H1 (cell line): ENCODE results near the gene TPSB2. TPM values are rescaled to one million over a fixed set of nuclear protein-coding genes. Genes with fewer than 3 reads are reported as not detected.

Source experiments
- CTCF ChIA-PET: fragments of 300-600 bp; sonication (Branson Sonifier 250); formaldehyde crosslinking; loops from one replicate; lab custom pipeline; 2021; ENCODE audit not compliant: partially characterized antibody; lab: Charles Lee
- POLR2A ChIA-PET: fragments of 300-600 bp; sonication (Branson Sonifier 250); formaldehyde crosslinking; loops from one replicate; lab custom pipeline; 2021; ENCODE audit warnings: inconsistent platforms; ENCODE audit not compliant: partially characterized antibody; lab: Charles Lee
- DNase-seq, 2 experiments: peaks; one replicate each; pipeline versions ENCODE4 v3.0.0 to v3.0.0-alpha.2; 2010 to 2022; ENCODE audit warnings: low spot score in 2 of 2, low read depth in 1 of 2, mixed read lengths in 1 of 2
- FAIRE-seq: peaks from 2 replicates; lab custom pipeline; 2011; peaks lifted over from hg19 to GRCh38; lab: Jason Lieb, UNC
- H2AFZ ChIP-seq: 2 replicates; pipeline ENCODE4 v1.8.1; 2012; ENCODE audit warnings: low read length, inconsistent platforms
- H2AK5ac ChIP-seq: 2 replicates; pipeline ENCODE4 v1.6.1; 2013; ENCODE audit warnings: low read depth, low read length
- H2BK120ac ChIP-seq: replicated peaks from 2 replicates; pipeline ENCODE3; 2013; ENCODE audit warnings: low read depth, low read length, inconsistent platforms
- H2BK12ac ChIP-seq: 2 replicates; pipeline ENCODE4 v1.6.1; 2013; ENCODE audit warnings: low read depth, low read length
- H2BK15ac ChIP-seq: 2 replicates; pipeline ENCODE4 v1.6.1; 2013; ENCODE audit warnings: low read length
- H2BK20ac ChIP-seq: 2 replicates; pipeline ENCODE4 v1.6.1; 2013; ENCODE audit warnings: low read length
- H2BK5ac ChIP-seq: 2 replicates; pipeline ENCODE4 v1.6.1; 2013; ENCODE audit warnings: low read depth, low read length
- H3K14ac ChIP-seq: 2 replicates; pipeline ENCODE4 v1.6.1; 2013; ENCODE audit warnings: inconsistent platforms; ENCODE audit not compliant: insufficient read length
- H3K18ac ChIP-seq: 2 replicates; pipeline ENCODE4 v1.6.1; 2013; ENCODE audit warnings: low read length; ENCODE audit errors: extremely low read depth
- H3K23ac ChIP-seq: 2 replicates; pipeline ENCODE4 v1.6.1; 2013; ENCODE audit warnings: inconsistent platforms; ENCODE audit not compliant: insufficient read length
- H3K23me2 ChIP-seq: 2 replicates; pipeline ENCODE4 v1.6.1; 2013; ENCODE audit warnings: low read depth, low read length
- H3K27ac ChIP-seq: 2 replicates; pipeline ENCODE4 v1.6.1; 2011; ENCODE audit warnings: low read depth, low read length, inconsistent platforms
- H3K27me3 ChIP-seq, 4 experiments: replicated peaks in 1 of 4; 1 replicate in 1 of 4; 2 replicates in 3 of 4; pipeline versions ENCODE4 v1.6.1 to v1.8.1; 2011 to 2013; ENCODE audit warnings: low read length in 3 of 4, mild to moderate bottlenecking in 3 of 4, inconsistent platforms in 2 of 4, mixed read lengths in 2 of 4, moderate library complexity in 1 of 4; ENCODE audit not compliant: control insufficient read depth in 3 of 4, insufficient read depth in 3 of 4; ENCODE audit errors: extremely low read depth in 1 of 4
- H3K36me3 ChIP-seq, 4 experiments: 2 replicates each; pipeline versions ENCODE4 v1.6.1 to v1.8.1; 2011 to 2013; ENCODE audit warnings: mild to moderate bottlenecking in 4 of 4, low read length in 3 of 4, moderate library complexity in 2 of 4, control low read depth in 1 of 4, inconsistent platforms in 1 of 4; ENCODE audit not compliant: insufficient read depth in 4 of 4, control insufficient read depth in 2 of 4
- H3K4ac ChIP-seq: replicated peaks from 2 replicates; pipeline ENCODE3; 2013; ENCODE audit warnings: low read length, low read depth, mixed read lengths, inconsistent platforms; ENCODE audit not compliant: insufficient read length
- H3K4me1 ChIP-seq, 4 experiments: replicated peaks in 1 of 4; 1 replicate in 1 of 4; 2 replicates in 3 of 4; pipeline versions ENCODE4 v1.6.1 to v1.8.1; 2011 to 2013; ENCODE audit warnings: low read length in 3 of 4, inconsistent platforms in 2 of 4, mixed read lengths in 1 of 4; ENCODE audit not compliant: insufficient read depth in 4 of 4, control insufficient read depth in 3 of 4
- H3K4me2 ChIP-seq, 2 experiments: 2 replicates each; pipeline versions ENCODE4 v1.6.1 to v1.8.1; 2011 to 2013; ENCODE audit warnings: low read depth in 2 of 2, low read length in 2 of 2, control low read depth in 1 of 2, inconsistent platforms in 1 of 2, mild to moderate bottlenecking in 1 of 2; ENCODE audit not compliant: insufficient read depth in 1 of 2
- H3K4me3 ChIP-seq, 4 experiments: fragments of 200-600, 300-600 bp in 1 of 4; sonication (generic), shearing (Covaris generic), sonication (Bioruptor Twin) in 1 of 4; 2 replicates each; pipeline versions ENCODE4 v1.5.1 to v1.8.1; 2011 to 2016; ENCODE audit warnings: low read length in 4 of 4, low read depth in 3 of 4, control low read depth in 2 of 4, inconsistent platforms in 2 of 4, mild to moderate bottlenecking in 2 of 4, mixed read lengths in 1 of 4, moderate library complexity in 1 of 4; ENCODE audit not compliant: insufficient read depth in 2 of 4; ENCODE audit errors: extremely low read depth in 1 of 4
- H3K56ac ChIP-seq: replicated peaks from 2 replicates; pipeline ENCODE3; 2013; ENCODE audit warnings: low read depth, mild to moderate bottlenecking, mixed read lengths, low read length, inconsistent platforms; ENCODE audit not compliant: insufficient read length
- H3K79me1 ChIP-seq: 2 replicates; pipeline ENCODE4 v1.6.1; 2013; ENCODE audit warnings: low read depth, low read length, control low read depth
- H3K79me2 ChIP-seq, 2 experiments: 2 replicates each; pipeline versions ENCODE4 v1.6.1 to v1.8.1; 2012 to 2013; ENCODE audit warnings: low read length in 2 of 2, mild to moderate bottlenecking in 2 of 2, inconsistent platforms in 1 of 2; ENCODE audit not compliant: insufficient read depth in 2 of 2, control insufficient read depth in 1 of 2
- H3K9ac ChIP-seq, 4 experiments: replicated peaks in 1 of 4; 1 replicate in 1 of 4; 2 replicates in 3 of 4; pipeline versions ENCODE4 v1.6.1 to v1.8.1; 2011 to 2013; ENCODE audit warnings: low read depth in 3 of 4, low read length in 3 of 4, control low read depth in 2 of 4, mild to moderate bottlenecking in 2 of 4, moderate library complexity in 2 of 4, inconsistent platforms in 1 of 4; ENCODE audit errors: extremely low read depth in 1 of 4
- H3K9me3 ChIP-seq, 2 experiments: 2 replicates each; pipeline versions ENCODE4 v1.6.1 to v1.8.1; 2012 to 2013; ENCODE audit warnings: mild to moderate bottlenecking in 2 of 2, moderate library complexity in 2 of 2, control low read depth in 1 of 2, inconsistent platforms in 1 of 2, low read depth in 1 of 2, low read length in 1 of 2, mixed read lengths in 1 of 2; ENCODE audit not compliant: insufficient read depth in 2 of 2
- H4K20me1 ChIP-seq, 2 experiments: replicated peaks in 1 of 2; 2 replicates each; pipeline versions ENCODE3 to v1.8.1; 2011 to 2013; ENCODE audit warnings: inconsistent platforms in 2 of 2, low read length in 2 of 2, mild to moderate bottlenecking in 1 of 2; ENCODE audit not compliant: insufficient read depth in 2 of 2, control insufficient read depth in 1 of 2
- H4K5ac ChIP-seq: 2 replicates; pipeline ENCODE4 v1.6.1; 2013; ENCODE audit warnings: low read length, low read depth, mixed read lengths, inconsistent platforms; ENCODE audit not compliant: insufficient read length
- H4K8ac ChIP-seq: 2 replicates; pipeline ENCODE4 v1.8.0; 2013; ENCODE audit warnings: mild to moderate bottlenecking, moderate library complexity, low read length, inconsistent platforms; ENCODE audit not compliant: insufficient read depth; ENCODE audit errors: extremely low read depth
- H4K91ac ChIP-seq: replicated peaks from 2 replicates; pipeline ENCODE3; 2013; ENCODE audit warnings: low read length, mixed read lengths, inconsistent platforms; ENCODE audit not compliant: insufficient read length
- CREB1 ChIP-seq: IDR thresholded peaks from 2 replicates; pipeline ENCODE4 v1.6.1; 2012; ENCODE audit warnings: inconsistent platforms
- CTCF ChIP-seq, 3 experiments: IDR thresholded peaks; 1 replicate in 2 of 3; 2 replicates in 1 of 3; pipeline versions ENCODE4 v1.5.1 to v1.6.1; 2011; ENCODE audit warnings: low read length in 3 of 3, mild to moderate bottlenecking in 3 of 3, inconsistent platforms in 2 of 3, low read depth in 1 of 3, moderate library complexity in 1 of 3; ENCODE audit not compliant: insufficient read depth in 1 of 3; ENCODE audit errors: control extremely low read depth in 1 of 3
- EZH2 ChIP-seq: fragments of 200-600 bp; sonication (generic); IDR thresholded peaks from 2 replicates; pipeline ENCODE4 v1.7.1; 2012; ENCODE audit warnings: low read depth, mild to moderate bottlenecking, moderate library complexity, low read length, inconsistent platforms; ENCODE audit not compliant: severe bottlenecking
- RFX5 ChIP-seq: IDR thresholded peaks from 2 replicates; pipeline ENCODE4 v1.6.1; 2011; ENCODE audit warnings: low read depth, low read length, improper control_type of control experiment, borderline replicate concordance
- SAP30 ChIP-seq: fragments of 300-600 bp; sonication (generic); IDR thresholded peaks from 2 replicates; pipeline ENCODE4 v1.7.1; 2012; ENCODE audit warnings: low read length, moderate library complexity, mild to moderate bottlenecking, inconsistent platforms; ENCODE audit not compliant: insufficient read depth, insufficient replicate concordance
- SIRT6 ChIP-seq: IDR thresholded peaks from one replicate; pipeline ENCODE4 v1.7.1; 2012; ENCODE audit warnings: low read length, inconsistent platforms
- SP4 ChIP-seq: IDR thresholded peaks from 2 replicates; pipeline ENCODE4 v1.6.1; 2012; ENCODE audit warnings: low read length, inconsistent platforms
- SUZ12 ChIP-seq: fragments of 200-600 bp; sonication (generic); IDR thresholded peaks from 2 replicates; pipeline ENCODE4 v1.6.1; 2012; ENCODE audit warnings: mild to moderate bottlenecking, inconsistent platforms, low read length, moderate library complexity, mixed read lengths
- TAF1 ChIP-seq: IDR thresholded peaks from 2 replicates; pipeline ENCODE4 v1.6.1; 2011; ENCODE audit warnings: mild to moderate bottlenecking, low read depth, low read length
- ZNF274 ChIP-seq: IDR thresholded peaks from 2 replicates; pipeline ENCODE4 v1.7.0; 2012; ENCODE audit warnings: low read length, borderline replicate concordance; ENCODE audit errors: extremely low read depth
- WGBS, 2 experiments: shearing (Covaris generic) in 1 of 2; methylation state at CpG; one replicate each; pipeline versions ENCODE4 v1.1.6 to v1.1.7; 2013 to 2015; ENCODE audit warnings: low lambda C conversion rate in 2 of 2, mixed read lengths in 2 of 2, inconsistent platforms in 1 of 2, low coverage in 1 of 2, missing lambda C conversion rate in 1 of 2; ENCODE audit not compliant: insufficient replicate concordance in 2 of 2, insufficient coverage in 1 of 2, insufficient read length in 1 of 2; ENCODE audit errors: extremely low coverage in 1 of 2, missing lambda C conversion rate in 1 of 2; 5-methylcytosine and 5-hydroxymethylcytosine counted together
- polyA plus RNA-seq, 7 experiments: library from polyadenylated mRNA; depleted of rRNA in 3 of 7; stranded (reverse) in 5 of 7; unstranded in 2 of 7; fragments of >200 nt in 5 of 7; fragments of 200-250 nt in 2 of 7; gene quantifications; 1 replicate in 5 of 7; 2 replicates in 1 of 7; 4 replicates in 1 of 7; pipeline versions ENCODE4 v1.2.1 to v1.2.3, GENCODE V29; 2011 to 2013; ENCODE audit warnings: missing spikeins in 2 of 7, mixed read lengths in 2 of 7
- total RNA-seq: library from RNA; stranded (reverse); fragmentation: NEBNext Ultra II Directional; extraction: Animal tissue kit (Norgen Biotek cat#: 25700); gene quantifications from 2 replicates; pipeline ENCODE4 v1.2.1, GENCODE V29; 2021

TPSB2 gene
- total and polyA plus RNA-seq, 2 of the 8 experiments (the other 6 are each of a cell fraction or from before 2014, with no cell fraction given) = 0.08 TPM; not detected in 1

GRCh38 chr16:1211451-1212268 lies 18.3 kb downstream of the TPSB2 start:
- H3K56ac ChIP-seq = no peak overlapping the region
- no peak overlapping the region for H3K4me2 ChIP-seq
- H3K9ac ChIP-seq = no peak overlapping the region
- no peaks in the 10 kb centered on the region for H3K27me3 ChIP-seq
- 90% methylated on average over 43 of the region's 65 CpGs; no CpG with 5 or more reads in 1 of the 2 experiments for WGBS, 2 experiments
- H2BK12ac ChIP-seq = no peak overlapping the region
- H2BK15ac ChIP-seq = no peak overlapping the region
- H3K4ac ChIP-seq = no peak overlapping the region
- H3K23ac ChIP-seq = no peak overlapping the region
- H3K23me2 ChIP-seq = no peaks in the 10 kb centered on the region
- H4K91ac ChIP-seq = no peak overlapping the region
- no peak overlapping the region for H4K5ac ChIP-seq
- no peak overlapping the region for H3K14ac ChIP-seq
- H3K27ac ChIP-seq = no peak overlapping the region
- no peaks in the 10 kb centered on the region for H3K4me1 ChIP-seq
- ChIA-PET CTCF (interaction anchor here (0.9 kb wide), 1 partner anchor 104 kb away, joined by 3 read pairs; no protein-coding TSS in a partner anchor), POLR2A (no interaction called here)
- no peaks in the 10 kb centered on the region for H3K79me2 ChIP-seq
- H3K9me3 ChIP-seq = no peaks in the 10 kb centered on the region
- no peak overlapping the region for H2AK5ac ChIP-seq
- no peak overlapping the region for H2BK20ac ChIP-seq
- no peaks in the 10 kb centered on the region for H3K79me1 ChIP-seq
- DNase-seq = no peak
- peaks cover 0 to 10% of the 10 kb centered on the region in 2 experiments for H4K20me1 ChIP-seq
- H2BK5ac ChIP-seq = no peak overlapping the region
- H2BK120ac ChIP-seq = no peak overlapping the region
- H4K8ac ChIP-seq = no peak overlapping the region
- H3K18ac ChIP-seq = no peak overlapping the region
- no peak for FAIRE-seq
- no peak overlapping the region for H3K4me3 ChIP-seq
- peaks cover 2 to 59% (median 4%) of the 10 kb centered on the region in 4 experiments; a peak in 5 of 8 replicates for H3K36me3 ChIP-seq
- H2AFZ ChIP-seq = no peak overlapping the region
- TF ChIP-seq SIRT6 = no peak
- TF ChIP-seq ZNF274 = no peak
- no peak for TF ChIP-seq SAP30
- TF ChIP-seq EZH2 = no peak
- no peak for TF ChIP-seq RFX5
- TF ChIP-seq SP4 = no peak
- TF ChIP-seq TAF1 = no peak
- no peak for TF ChIP-seq CREB1
- TF ChIP-seq SUZ12 = no peak
- TF ChIP-seq CTCF (IDR thresholded peaks at IDR 0.05; ENCODE audit: control extremely low read depth in 1 of 3, insufficient read depth in 1 of 3, low read depth in 1 of 3, low read length in 3 of 3) = no peak
